Upper lobe of left lung (tissue), 4 donors: Measurements from ENCODE around the gene TSHZ2.

Source experiments
- CTCF ChIP-seq, 6 experiments: fragments of 450-650 bp in 4 of 6; fragments of 200-600 bp in 2 of 6; sonication (generic) in 2 of 6; IDR thresholded peaks; one replicate each; pipeline ENCODE4 v1.5.1; 2016 to 2019; ENCODE audit warnings: antibody characterized with exemption in 6 of 6
- EP300 ChIP-seq, 4 donors: sonication (generic); formaldehyde crosslinking; IDR thresholded peaks; one replicate each; pipeline ENCODE4 v1.5.1; 2017; ENCODE audit warnings: antibody characterized with exemption in 4 of 4, control low read depth in 2 of 4
- POLR2A ChIP-seq, 4 donors: fragments of 450-650 bp; IDR thresholded peaks; one replicate each; pipeline ENCODE4 v1.5.1; 2016 to 2017; ENCODE audit warnings: antibody characterized with exemption in 4 of 4, mild to moderate bottlenecking in 2 of 4

GRCh38 chr20:53354314-53354713 is 382.2 kb downstream of the TSHZ2 start:
- TF ChIP-seq EP300 (IDR thresholded peaks at IDR 0.05) (no peak), POLR2A (IDR thresholded peaks at IDR 0.05) (no peak), CTCF (IDR thresholded peaks at IDR 0.05) (no peak)
